Endothelial cell of umbilical vein (primary cell): Measurements from ENCODE around the gene TMEM171.

Experiments used
- EZH2 ChIP-seq: IDR thresholded peaks from 2 replicates; pipeline ENCODE4 v1.6.1; 2012; ENCODE audit warnings: borderline replicate concordance, low read depth, mild to moderate bottlenecking, moderate library complexity, low read length, inconsistent platforms; ENCODE audit not compliant: severe bottlenecking
- POLR2A ChIP-seq: IDR thresholded peaks from 2 replicates; pipeline ENCODE4 v1.6.1; 2012; ENCODE audit warnings: low read depth, mild to moderate bottlenecking, control low read depth, low read length
- POLR2AphosphoS5 ChIP-seq: IDR thresholded peaks from 2 replicates; pipeline ENCODE4 v1.6.1; 2012; ENCODE audit warnings: low read depth, mild to moderate bottlenecking, control low read depth, low read length, moderate library complexity; ENCODE audit not compliant: insufficient read depth
- TF ChIP-seq, protein P1 (sequence below), 2 donors: IDR thresholded peaks; 1 replicate in 1 of 2; 2 replicates in 1 of 2; pipeline ENCODE4 v1.5.1; 2011; ENCODE audit warnings: low read length in 2 of 2, mild to moderate bottlenecking in 2 of 2, moderate library complexity in 2 of 2, control low read depth in 1 of 2, inconsistent platforms in 1 of 2, low read depth in 1 of 2; ENCODE audit not compliant: insufficient read depth in 1 of 2; ENCODE audit errors: extremely low read depth in 1 of 2

DNA sequence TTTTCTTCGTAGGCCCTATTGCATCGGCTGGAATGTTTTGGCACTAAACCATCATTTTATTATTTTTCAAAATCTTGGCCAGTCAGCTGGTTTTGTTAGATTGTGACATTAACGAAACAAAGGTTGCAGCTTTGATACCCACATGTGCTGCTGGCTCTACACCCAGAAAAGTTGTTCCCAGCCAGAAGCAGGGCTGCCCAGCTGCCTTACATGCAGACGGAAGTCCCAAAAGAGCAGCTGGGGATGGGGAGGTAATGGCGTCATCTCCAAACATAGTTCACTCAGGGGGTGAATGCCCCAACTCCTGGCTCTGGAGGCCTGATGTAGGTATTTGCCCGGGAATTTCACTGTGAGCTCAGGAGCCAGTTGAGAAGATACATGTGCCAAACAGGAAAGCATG lies 23.3 kb downstream of the TMEM171 start:
- TF ChIP-seq EZH2 = no peak
- TF ChIP-seq, protein P1, sequence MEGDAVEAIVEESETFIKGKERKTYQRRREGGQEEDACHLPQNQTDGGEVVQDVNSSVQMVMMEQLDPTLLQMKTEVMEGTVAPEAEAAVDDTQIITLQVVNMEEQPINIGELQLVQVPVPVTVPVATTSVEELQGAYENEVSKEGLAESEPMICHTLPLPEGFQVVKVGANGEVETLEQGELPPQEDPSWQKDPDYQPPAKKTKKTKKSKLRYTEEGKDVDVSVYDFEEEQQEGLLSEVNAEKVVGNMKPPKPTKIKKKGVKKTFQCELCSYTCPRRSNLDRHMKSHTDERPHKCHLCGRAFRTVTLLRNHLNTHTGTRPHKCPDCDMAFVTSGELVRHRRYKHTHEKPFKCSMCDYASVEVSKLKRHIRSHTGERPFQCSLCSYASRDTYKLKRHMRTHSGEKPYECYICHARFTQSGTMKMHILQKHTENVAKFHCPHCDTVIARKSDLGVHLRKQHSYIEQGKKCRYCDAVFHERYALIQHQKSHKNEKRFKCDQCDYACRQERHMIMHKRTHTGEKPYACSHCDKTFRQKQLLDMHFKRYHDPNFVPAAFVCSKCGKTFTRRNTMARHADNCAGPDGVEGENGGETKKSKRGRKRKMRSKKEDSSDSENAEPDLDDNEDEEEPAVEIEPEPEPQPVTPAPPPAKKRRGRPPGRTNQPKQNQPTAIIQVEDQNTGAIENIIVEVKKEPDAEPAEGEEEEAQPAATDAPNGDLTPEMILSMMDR (IDR thresholded peaks at IDR 0.05; ENCODE audit: extremely low read depth in 1 of 2, insufficient read depth in 1 of 2, low read depth in 1 of 2, low read length in 2 of 2) = no peak
- no peak for TF ChIP-seq POLR2A
- no peak for TF ChIP-seq POLR2AphosphoS5
